Measurements from ENCODE around the gene PLEKHA4. TPM values are rescaled to one million over a fixed set of nuclear protein-coding genes. Genes with fewer than 3 reads are reported as not detected.

The PLEKHA4 gene
- total and polyA plus RNA-seq, 9 of the 15 experiments (the other 6 are each of a cell fraction or from before 2014, with no cell fraction given): 0.07 to 30.8 (median 11.4) TPM

DNA sequence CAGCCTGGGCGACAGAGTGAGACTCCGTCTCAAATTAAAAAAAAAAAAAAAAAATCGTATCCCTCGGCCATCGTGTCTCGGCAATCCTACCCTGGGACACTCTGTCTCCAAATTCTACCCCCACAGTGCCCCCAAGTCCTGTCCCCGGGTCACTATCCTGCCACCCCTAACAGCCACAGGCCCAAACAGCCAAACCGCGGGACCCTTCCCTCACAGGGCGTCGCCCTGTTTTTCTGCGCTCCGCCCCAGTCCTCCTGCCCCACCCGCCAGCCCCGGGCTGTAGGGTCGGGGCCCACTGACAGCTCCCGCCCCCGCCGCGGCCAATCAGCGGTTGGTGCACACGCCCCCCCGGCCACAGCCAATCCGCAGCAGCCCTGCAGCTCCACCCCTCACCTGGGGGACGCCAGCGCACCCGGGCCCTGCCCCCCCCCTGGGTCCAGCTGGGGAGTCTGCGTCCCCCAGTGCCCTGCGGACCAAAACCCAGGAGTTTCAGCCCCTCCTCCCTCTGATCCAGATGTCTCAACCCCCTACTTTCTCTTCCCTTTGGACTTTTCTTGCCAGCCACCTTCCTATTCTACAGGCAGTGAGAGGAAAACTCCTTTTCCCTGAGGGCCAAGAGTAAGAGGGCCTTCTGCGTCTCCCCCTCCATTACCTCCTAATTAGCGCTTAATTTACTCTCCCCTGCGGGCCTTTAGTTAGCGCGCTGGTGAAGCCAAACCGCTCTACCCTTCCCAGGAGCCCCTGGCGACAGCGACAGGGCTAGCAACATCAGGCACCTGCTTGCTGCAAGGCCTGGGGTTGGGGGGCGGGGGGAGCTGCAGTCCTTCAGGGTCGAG is 56.1 kb downstream of the PLEKHA4 start (continued):
- TF ChIP-seq ZNF583 (CRISPR knock-in tag; IDR thresholded peaks at IDR 0.05): no peak
- TF ChIP-seq TRIM28 (IDR thresholded peaks at IDR 0.05): no peak
- TF ChIP-seq ZNF146 (CRISPR knock-in tag; IDR thresholded peaks at IDR 0.05; ENCODE audit: unreplicated experiment): no peak
- 0 out of 2 replicates have a peak, but pooled peaks have one; percentile 43 for TF ChIP-seq ZBTB1 (CRISPR knock-in tag; IDR thresholded peaks at IDR 0.05; ENCODE audit: borderline replicate concordance, low read depth)
- TF ChIP-seq ZNF347 (CRISPR knock-in tag; IDR thresholded peaks at IDR 0.05; ENCODE audit: low read depth): no peak
- TF ChIP-seq MTA3 (IDR thresholded peaks at IDR 0.05; ENCODE audit: borderline replicate concordance): no peak; the same call in 1 of the 2 replicates
- TF ChIP-seq SAFB2 (IDR thresholded peaks at IDR 0.05; ENCODE audit: borderline replicate concordance, low read depth, low read length, severe bottlenecking): no peak
- no peak for TF ChIP-seq EHMT2 (IDR thresholded peaks at IDR 0.05)
- no peak for TF ChIP-seq KAT8 (IDR thresholded peaks at IDR 0.05; ENCODE audit: low read depth)
- no peak for TF ChIP-seq MEF2A (IDR thresholded peaks at IDR 0.05; ENCODE audit: control insufficient read depth, low read depth, low read length)
- no peak for TF ChIP-seq PPARD (CRISPR knock-in tag; IDR thresholded peaks at IDR 0.05)
- TF ChIP-seq WHSC1 (IDR thresholded peaks at IDR 0.05; ENCODE audit: low read length): no peak
- TF ChIP-seq, protein P1, sequence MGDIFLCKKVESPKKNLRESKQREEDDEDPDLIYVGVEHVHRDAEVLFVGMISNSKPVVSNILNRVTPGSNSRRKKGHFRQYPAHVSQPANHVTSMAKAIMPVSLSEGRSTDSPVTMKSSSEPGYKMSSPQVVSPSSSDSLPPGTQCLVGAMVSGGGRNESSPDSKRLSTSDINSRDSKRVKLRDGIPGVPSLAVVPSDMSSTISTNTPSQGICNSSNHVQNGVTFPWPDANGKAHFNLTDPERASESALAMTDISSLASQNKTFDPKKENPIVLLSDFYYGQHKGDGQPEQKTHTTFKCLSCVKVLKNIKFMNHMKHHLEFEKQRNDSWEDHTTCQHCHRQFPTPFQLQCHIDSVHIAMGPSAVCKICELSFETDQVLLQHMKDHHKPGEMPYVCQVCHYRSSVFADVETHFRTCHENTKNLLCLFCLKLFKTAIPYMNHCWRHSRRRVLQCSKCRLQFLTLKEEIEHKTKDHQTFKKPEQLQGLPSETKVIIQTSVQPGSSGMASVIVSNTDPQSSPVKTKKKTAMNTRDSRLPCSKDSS (IDR thresholded peaks at IDR 0.05; ENCODE audit: low read depth, partially characterized antibody): no peak
- no peak for TF ChIP-seq MTA1 (IDR thresholded peaks at IDR 0.05; ENCODE audit: borderline replicate concordance)
- TF ChIP-seq HNRNPL (IDR thresholded peaks at IDR 0.05; ENCODE audit: low read depth, low read length): no peak
- TF ChIP-seq TFAM (CRISPR knock-in tag; conservative IDR thresholded peaks at IDR 0.05): no peak
- TF ChIP-seq POLR3A (IDR thresholded peaks at IDR 0.05; ENCODE audit: borderline replicate concordance, extremely low read depth, insufficient read depth, insufficient read length): no peak
- no peak for TF ChIP-seq FOXJ3 (CRISPR knock-in tag; IDR thresholded peaks at IDR 0.05)
- TF ChIP-seq RBM22 (IDR thresholded peaks at IDR 0.05; ENCODE audit: low read depth, low read length, poor library complexity, severe bottlenecking): no peak
- TF ChIP-seq ZNF384 (IDR thresholded peaks at IDR 0.05; ENCODE audit: low read depth, low read length): peak; percentile 72
- TF ChIP-seq, protein P2, sequence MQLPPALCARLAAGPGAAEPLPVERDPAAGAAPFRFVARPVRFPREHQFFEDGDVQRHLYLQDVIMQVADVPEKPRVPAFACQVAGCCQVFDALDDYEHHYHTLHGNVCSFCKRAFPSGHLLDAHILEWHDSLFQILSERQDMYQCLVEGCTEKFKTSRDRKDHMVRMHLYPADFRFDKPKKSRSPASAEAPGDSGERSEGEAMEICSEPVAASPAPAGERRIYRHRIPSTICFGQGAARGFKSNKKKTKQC (CRISPR knock-in tag; IDR thresholded peaks at IDR 0.05): 0 out of 2 replicates have a peak, but pooled peaks have one; percentile 52
- TF ChIP-seq ETV6 (IDR thresholded peaks at IDR 0.05; ENCODE audit: borderline replicate concordance in 1 of 2, low read depth in 2 of 2, low read length in 1 of 2): no peak
- TF ChIP-seq ETV6 (CRISPR knock-in tag; IDR thresholded peaks at IDR 0.05; ENCODE audit: borderline replicate concordance): no peak
- TF ChIP-seq ZKSCAN1 (IDR thresholded peaks at IDR 0.05; ENCODE audit: low read depth, low read length): no peak; the same call in 1 of the 2 replicates
- no peak for TF ChIP-seq ZZZ3 (IDR thresholded peaks at IDR 0.05)
- TF ChIP-seq NFE2L1 (tag; IDR thresholded peaks at IDR 0.05; ENCODE audit: borderline replicate concordance, low read depth): no peak
- no peak for TF ChIP-seq ARNT (IDR thresholded peaks at IDR 0.05)
